PC-3 (cell line): ENCODE results near the gene RABL6. TPM values are rescaled to one million over a fixed set of nuclear protein-coding genes. Genes with fewer than 3 reads are reported as not detected.
"Not testable (repeated sequence)": the region's sequence is repeated elsewhere in the genome, so short reads cannot be mapped to it uniquely, and the experiment has no call there.

Experiments
- ATAC-seq: fragments of 200-7000 bp; cut with Tn5 transposase; 2 replicates; pipeline ENCODE4 v1.9.1; 2020; ENCODE audit warnings: mild to moderate bottlenecking, moderate library complexity
- BruUV-seq: library from RNA; stranded (reverse); fragments of 400-500 nt; replicated peaks from 2 replicates; lab custom pipeline; 2021; lab: Mats Ljungman, UMichigan
- CTCF ChIA-PET: fragments of 300-600 bp; sonication (Branson Sonifier 250); formaldehyde crosslinking; loops from one replicate; lab custom pipeline; 2022; ENCODE audit warnings: antibody characterized with exemption; lab: Charles Lee
- POLR2A ChIA-PET: fragments of 300-600 bp; sonication (Branson Sonifier 250); formaldehyde crosslinking; loops from one replicate; lab custom pipeline; 2022; ENCODE audit warnings: antibody characterized with exemption; ENCODE audit not compliant: unreplicated experiment; lab: Charles Lee
- DNase-seq: peaks from one replicate; pipeline ENCODE4 v3.0.0-alpha.2; 2015
- H2AFZ ChIP-seq: fragments of 300-600 bp; sonication (generic); 2 replicates; pipeline ENCODE4 v1.6.0; 2016; ENCODE audit warnings: antibody characterized with exemption, low read length
- H3F3A ChIP-seq: fragments of 300-600 bp; sonication (generic); one replicate; pipeline ENCODE4 v1.6.0; 2017; ENCODE audit warnings: antibody characterized with exemption, low read length, control low read depth, mild to moderate bottlenecking; ENCODE audit not compliant: unreplicated experiment
- H3K27ac ChIP-seq: fragments of 300-600 bp; sonication (generic); 2 replicates; pipeline ENCODE4 v1.5.1; 2016; ENCODE audit warnings: mild to moderate bottlenecking, low read length
- H3K27me3 ChIP-seq: fragments of 300-600 bp; sonication (generic); 2 replicates; pipeline ENCODE4 v1.6.1; 2016; ENCODE audit warnings: low read length, mixed read lengths
- H3K36me3 ChIP-seq: fragments of 300-600 bp; sonication (generic); 2 replicates; pipeline ENCODE4 v1.6.1; 2016; ENCODE audit warnings: low read depth, mixed run types, low read length, mixed read lengths
- H3K4me1 ChIP-seq: fragments of 300-600 bp; sonication (generic); 2 replicates; pipeline ENCODE4 v1.5.1; 2016; ENCODE audit warnings: low read length; ENCODE audit not compliant: insufficient read depth
- H3K4me2 ChIP-seq: fragments of 300-600 bp; sonication (generic); 2 replicates; pipeline ENCODE4 v1.6.0; 2016; ENCODE audit warnings: low read length
- H3K4me3 ChIP-seq: fragments of 300-600 bp; sonication (generic); 2 replicates; pipeline ENCODE4 v1.5.1; 2016; ENCODE audit warnings: mild to moderate bottlenecking, low read length, mixed read lengths
- H3K79me2 ChIP-seq: fragments of 300-600 bp; sonication (generic); 2 replicates; pipeline ENCODE4 v1.6.1; 2017; ENCODE audit warnings: low read length, mixed read lengths
- H3K9ac ChIP-seq: fragments of 300-600 bp; sonication (generic); 2 replicates; pipeline ENCODE4 v1.6.0; 2016; ENCODE audit warnings: mild to moderate bottlenecking, low read length
- H3K9me2 ChIP-seq: fragments of 300-600 bp; sonication (generic); replicated peaks from 2 replicates; pipeline ENCODE4 v1.6.1; 2016; ENCODE audit warnings: mixed run types, low read length, mixed read lengths
- H3K9me3 ChIP-seq: fragments of 300-600 bp; sonication (generic); 2 replicates; pipeline ENCODE4 v1.6.1; 2016; ENCODE audit warnings: low read length, mixed read lengths
- H4K20me1 ChIP-seq: fragments of 300-600 bp; sonication (generic); 2 replicates; pipeline ENCODE4 v1.6.1; 2016; ENCODE audit warnings: low read length, mixed read lengths
- CTCF ChIP-seq: fragments of 300-600 bp; sonication (generic); conservative IDR thresholded peaks from 2 replicates; pipeline ENCODE4 v1.5.1; 2017; ENCODE audit warnings: antibody characterized with exemption, low read depth, mild to moderate bottlenecking, low read length
- EZH2 ChIP-seq: fragments of 300-600 bp; sonication (generic); IDR thresholded peaks from one replicate; pipeline ENCODE4 v1.6.1; 2017; ENCODE audit warnings: antibody characterized with exemption, mild to moderate bottlenecking, low read length; ENCODE audit not compliant: unreplicated experiment
- EZH2phosphoT487 ChIP-seq: fragments of 300-600 bp; sonication (generic); IDR thresholded peaks from 2 replicates; pipeline ENCODE4 v1.6.1; 2018; ENCODE audit warnings: mild to moderate bottlenecking, antibody characterized with exemption, low read length, borderline replicate concordance
- intact Hi-C: fragments of 100-400 bp; cut with micrococcal nuclease; formaldehyde crosslinking; loops from 2 replicates; pipeline ENCODE4 v1.9.0; 2023
- total RNA-seq: library from RNA; depleted of rRNA; stranded (reverse); fragments of >200 nt; gene quantifications from 2 replicates; pipeline ENCODE4 v1.2.3, GENCODE V29; 2014

The RABL6 gene
- total RNA-seq, 1 experiment from 2014 or later: 84.3 TPM

GRCh38 chr9:136799854-136800657, 7.7 kb upstream of the RABL6 start:
- Histone ChIP-seq H3K9me3 (no peaks in the 10 kb centered on the region), H4K20me1 (no peaks in the 10 kb centered on the region), H3K4me3 (peak overlapping the region; percentile 69), H3K4me1 (peaks cover 20% of the 10 kb centered on the region), H3F3A (no peaks in the 10 kb centered on the region), H3K27me3 (no peaks in the 10 kb centered on the region), H3K4me2 (peak overlapping the region; percentile 95), H3K36me3 (no peaks in the 10 kb centered on the region), H3K9me2 (no peaks in the 10 kb centered on the region), H3K79me2 (no peaks in the 10 kb centered on the region), H3K9ac (no peak overlapping the region), H2AFZ (peak overlapping the region; percentile 77), H3K27ac (no peak overlapping the region)
- BruUV-seq: no TSS peak
- peak; percentile 55 for ATAC-seq
- intact Hi-C loops: loop anchor here (1.0 kb wide), 1 partner anchor 9 kb away; the partner anchor contains the start of gene TMEM141
- DNase-seq: peak; percentile 78
- ChIA-PET POLR2A (interaction anchor here (0.6 kb wide), 2 partner anchors 40 to 351 kb away, joined by 5 to 6 read pairs; no protein-coding TSS in a partner anchor), CTCF (interaction anchor here (0.6 to 1.1 kb wide), 3 partner anchors 42 to 247 kb away, joined by 3 to 4 read pairs (median 3); partner anchors contain the start of gene AJM1)
- TF ChIP-seq EZH2phosphoT487 (no peak), CTCF (no peak), EZH2 (no peak)

DNA sequence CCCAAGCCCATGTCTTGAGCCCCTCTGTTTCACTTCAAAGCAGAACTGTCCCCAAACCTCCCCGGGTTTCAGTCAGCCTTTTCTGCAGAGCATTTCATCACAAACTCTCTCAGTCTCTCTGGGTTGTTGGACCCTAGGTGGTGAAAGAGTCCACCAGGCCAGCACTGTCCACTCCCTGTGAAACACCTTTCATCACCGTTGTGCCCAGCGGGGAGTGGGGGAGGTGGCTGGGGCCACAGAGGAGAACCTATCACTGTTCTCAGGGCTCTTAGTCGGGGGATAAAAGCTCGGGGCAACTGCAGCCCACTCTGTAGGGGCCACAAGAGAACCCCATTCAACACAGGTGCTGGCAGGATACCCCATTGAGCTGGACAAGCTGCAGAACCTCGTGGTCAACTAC, 5.4 kb upstream of the RABL6 start:
- DNase-seq (no peak), ATAC-seq (no peak)
- Histone ChIP-seq H3K4me3 (no peak overlapping the region), H3K27me3 (no peaks in the 10 kb centered on the region), H3K27ac (no peak overlapping the region), H3K4me1 (peaks cover 28% of the 10 kb centered on the region), H2AFZ (no peak overlapping the region), H3K9me3 (no peaks in the 10 kb centered on the region), H3K4me2 (no peak overlapping the region), H4K20me1 (no peaks in the 10 kb centered on the region), H3K9ac (no peak overlapping the region), H3F3A (no peaks in the 10 kb centered on the region), H3K36me3 (no peaks in the 10 kb centered on the region), H3K79me2 (peaks cover 11% of the 10 kb centered on the region), H3K9me2 (no peaks in the 10 kb centered on the region)
- CTCF ChIA-PET: no interaction called here
- TF ChIP-seq CTCF: no peak
- no peak for TF ChIP-seq EZH2phosphoT487
- no peak for TF ChIP-seq EZH2
- BruUV-seq: no TSS peak
- POLR2A ChIA-PET: no interaction called here
- intact Hi-C loops: no loop called here

DNA sequence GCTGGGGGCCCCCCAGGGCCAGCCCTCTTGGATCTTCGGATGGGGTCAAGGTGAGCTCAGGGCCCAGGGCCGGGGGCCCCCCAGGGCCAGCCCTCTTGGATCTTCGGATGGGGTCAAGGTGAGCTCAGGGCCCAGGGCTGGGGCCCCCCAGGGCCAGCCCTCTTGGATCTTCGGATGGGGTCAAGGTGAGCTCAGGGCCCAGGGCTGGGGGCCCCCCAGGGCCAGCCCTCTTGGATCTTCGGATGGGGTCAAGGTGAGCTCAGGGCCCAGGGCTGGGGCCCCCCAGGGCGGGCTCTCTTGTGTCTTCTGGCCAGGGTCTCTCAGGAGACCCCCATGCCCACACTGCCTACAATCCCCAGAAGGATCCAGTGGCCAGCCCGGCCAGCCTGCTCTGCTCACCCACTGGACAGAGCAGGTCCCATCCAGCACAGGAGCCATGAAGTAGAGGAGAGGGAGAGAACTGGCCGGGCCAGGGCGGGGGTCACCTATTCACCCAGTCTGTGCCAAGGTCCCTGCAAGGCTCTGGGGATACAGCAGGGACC, 4.7 kb upstream of the RABL6 start:
- POLR2A ChIA-PET, H4K20me1 ChIP-seq, H3K9me3 ChIP-seq, BruUV-seq, H3F3A ChIP-seq, H3K27me3 ChIP-seq, DNase-seq, H3K9me2 ChIP-seq, H3K4me3 ChIP-seq, CTCF ChIA-PET, H3K36me3 ChIP-seq, H3K27ac ChIP-seq, H2AFZ ChIP-seq, ATAC-seq, H3K9ac ChIP-seq, intact Hi-C loops, H3K4me2 ChIP-seq: not testable (repeated sequence)
- peaks cover 28% of the 10 kb centered on the region for H3K4me1 ChIP-seq
- H3K79me2 ChIP-seq: peaks cover 15% of the 10 kb centered on the region
